HG03520 (cell line): ENCODE measurements around the gene NYAP2.

Source experiments
- ATAC-seq: cut with Tn5 transposase; IDR thresholded peaks from one replicate; pipeline ENCODE4 v1.9.1; 2021; ENCODE audit warnings: mild to moderate bottlenecking, moderate library complexity; ENCODE audit not compliant: unreplicated experiment

The NYAP2 gene

GRCh38 chr2:225543626-225544025 lies 144.1 kb downstream of the NYAP2 start:
- ATAC-seq: no peak

DNA sequence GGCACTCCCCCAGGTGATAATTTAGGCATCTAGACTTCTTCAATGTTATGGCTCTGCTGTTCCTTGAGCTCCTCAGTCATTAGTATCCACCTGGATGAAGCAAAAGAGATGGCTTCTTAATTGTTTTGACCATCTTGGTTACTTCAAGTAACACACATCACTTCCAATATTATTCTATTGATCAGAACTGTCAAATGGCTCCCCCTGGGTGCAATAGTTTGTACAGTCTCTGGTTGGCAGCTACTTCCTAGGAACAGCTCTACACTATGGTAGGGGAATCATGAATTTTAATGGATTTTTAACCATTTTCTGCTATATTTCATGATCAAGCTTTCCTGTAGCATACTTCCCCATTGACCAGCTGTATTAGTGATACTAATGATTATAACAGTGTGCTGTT lies 157.0 kb downstream of the NYAP2 start:
- no peak for ATAC-seq

DNA sequence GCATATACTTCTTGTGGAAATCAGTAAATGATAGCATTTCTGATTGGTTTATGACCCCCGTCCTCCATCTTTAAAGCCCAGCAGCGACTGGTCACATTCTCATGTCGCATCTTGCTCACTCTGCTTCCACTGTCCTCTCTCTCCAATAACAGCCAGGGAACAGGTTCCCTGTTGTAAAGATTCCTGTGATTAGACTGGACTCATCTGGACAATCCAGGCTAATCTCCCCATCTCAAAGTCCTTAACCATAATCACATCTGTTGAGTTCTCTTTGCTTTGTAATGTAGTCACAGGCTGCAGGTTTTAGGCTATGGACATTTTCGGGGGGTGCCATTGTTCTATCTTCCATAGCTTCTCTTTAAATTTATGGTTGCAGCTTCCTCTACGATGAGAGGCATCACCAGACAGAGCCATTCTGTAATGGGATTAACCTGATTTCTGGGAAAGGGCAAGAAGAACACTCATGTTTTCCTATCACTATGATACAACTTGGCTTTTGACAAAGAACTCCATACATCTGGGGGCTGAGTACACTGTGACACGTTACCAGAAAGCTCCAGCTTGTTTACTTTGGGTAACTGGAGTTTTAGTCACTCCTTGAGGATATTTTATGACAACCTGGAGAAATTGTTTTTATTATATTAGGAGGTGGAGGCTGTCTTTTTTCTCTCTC lies 159.0 kb downstream of the NYAP2 start:
- ATAC-seq: no peak

DNA sequence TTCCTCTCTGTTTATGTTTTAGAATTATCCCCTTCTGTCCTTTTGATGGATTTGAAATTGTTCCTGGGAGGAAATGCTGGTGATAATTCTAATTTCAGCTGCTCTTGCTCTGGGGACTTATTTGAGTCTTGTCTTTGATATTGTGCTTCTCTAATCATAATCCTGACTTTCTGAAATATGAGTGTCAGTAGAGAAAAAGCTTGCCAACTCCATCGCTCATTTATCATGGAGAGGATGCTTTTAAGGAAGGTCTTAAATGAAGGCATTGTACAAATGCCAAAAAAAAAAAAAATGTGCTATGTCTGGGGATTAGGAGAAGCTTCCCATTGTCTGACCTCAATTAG lies 159.5 kb downstream of the NYAP2 start:
- ATAC-seq: no peak

DNA sequence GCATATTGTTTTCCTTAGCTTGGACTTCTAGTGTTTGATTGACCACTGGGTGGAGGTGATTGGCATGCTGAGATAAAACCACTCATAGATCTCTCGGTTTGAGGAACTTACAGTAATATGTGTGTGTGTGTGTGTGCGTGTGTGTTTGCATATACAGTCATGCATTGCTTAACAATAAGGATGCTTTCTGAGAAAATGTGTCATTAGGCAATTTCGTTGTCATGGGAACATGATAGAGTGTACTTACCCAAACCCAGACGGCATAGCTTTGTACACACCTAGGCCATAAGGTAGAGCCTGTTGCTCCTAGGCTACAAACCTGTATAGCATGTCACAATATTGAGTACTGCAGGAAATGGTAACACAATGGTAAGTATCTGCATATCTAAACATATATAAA lies 167.3 kb downstream of the NYAP2 start:
- no peak for ATAC-seq

- no peak for ATAC-seq
Measured at GRCh38 chr2:225569995-225570394, 170.5 kb downstream of the NYAP2 start.

- no peak for ATAC-seq
Measured at GRCh38 chr2:225573603-225574002, 174.1 kb downstream of the NYAP2 start.

DNA sequence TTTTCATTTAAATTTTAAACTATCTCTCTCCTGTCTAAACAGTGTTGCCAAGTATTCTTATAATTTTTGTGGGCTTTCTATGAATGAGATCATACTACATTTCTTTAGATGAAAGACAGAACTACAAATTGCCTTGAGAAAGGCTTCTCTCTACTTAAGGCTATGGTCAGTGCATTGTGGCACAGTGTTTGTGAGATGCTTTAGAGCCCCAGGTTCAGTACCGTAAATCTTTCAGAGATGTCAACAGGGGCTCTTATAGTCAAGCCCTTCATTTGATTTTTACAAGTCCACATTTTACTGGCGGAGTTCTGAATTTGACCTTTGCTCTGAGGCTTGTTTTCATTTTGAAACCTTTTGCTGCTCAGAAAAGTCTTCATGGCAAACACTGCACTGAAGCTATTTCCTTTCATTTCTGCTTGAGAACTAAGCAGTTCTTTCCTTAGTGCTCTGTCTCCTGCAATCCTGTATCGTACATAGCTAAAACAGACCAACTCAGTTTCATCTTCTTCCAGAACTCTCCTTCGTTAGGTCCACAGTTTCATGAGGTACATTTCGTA lies 175.2 kb downstream of the NYAP2 start:
- no peak for ATAC-seq

GRCh38 chr2:225581135-225581534 lies 181.6 kb downstream of the NYAP2 start:
- no peak for ATAC-seq

GRCh38 chr2:225581906-225582305 lies 182.4 kb downstream of the NYAP2 start:
- no peak for ATAC-seq

GRCh38 chr2:225582355-225583116 lies 183.0 kb downstream of the NYAP2 start:
- ATAC-seq: no peak

DNA sequence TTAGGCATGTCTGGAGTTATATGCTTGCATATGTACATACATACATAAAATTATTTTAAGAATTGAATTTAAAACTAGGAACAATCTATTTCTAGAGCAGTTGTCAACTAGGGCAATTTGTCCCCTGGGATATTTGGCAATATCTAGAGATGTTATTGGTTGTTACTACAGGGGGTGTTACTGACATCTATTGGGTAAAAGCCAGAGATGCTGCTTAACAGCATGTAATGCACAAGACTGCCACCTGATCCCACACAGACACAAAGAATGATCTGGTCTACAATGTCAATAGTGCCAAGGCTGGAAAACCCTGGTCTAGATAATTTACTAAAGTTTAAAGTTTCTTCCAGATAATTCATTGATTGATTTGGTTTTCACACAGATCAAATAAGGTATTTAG lies 185.3 kb downstream of the NYAP2 start:
- no peak for ATAC-seq

DNA sequence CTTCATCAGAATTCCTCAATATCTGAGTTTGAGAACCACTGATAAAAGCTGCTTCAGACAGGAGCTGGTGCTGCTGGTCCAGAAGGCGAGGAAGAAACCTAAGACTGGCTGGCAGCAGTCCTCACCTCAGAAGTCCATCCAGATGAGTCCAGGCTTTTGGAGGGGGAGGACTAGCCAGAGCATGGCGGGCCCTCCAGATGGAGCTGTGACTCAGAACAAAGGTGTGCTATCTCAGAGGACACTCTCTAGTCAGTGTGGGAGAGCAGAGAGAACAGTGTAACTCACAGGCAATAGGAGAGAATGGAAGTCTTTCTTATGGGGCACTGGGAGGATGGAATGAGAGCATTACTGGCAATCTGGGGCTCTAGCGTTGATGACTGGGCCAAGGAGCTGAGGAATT lies 191.4 kb downstream of the NYAP2 start:
- no peak for ATAC-seq

DNA sequence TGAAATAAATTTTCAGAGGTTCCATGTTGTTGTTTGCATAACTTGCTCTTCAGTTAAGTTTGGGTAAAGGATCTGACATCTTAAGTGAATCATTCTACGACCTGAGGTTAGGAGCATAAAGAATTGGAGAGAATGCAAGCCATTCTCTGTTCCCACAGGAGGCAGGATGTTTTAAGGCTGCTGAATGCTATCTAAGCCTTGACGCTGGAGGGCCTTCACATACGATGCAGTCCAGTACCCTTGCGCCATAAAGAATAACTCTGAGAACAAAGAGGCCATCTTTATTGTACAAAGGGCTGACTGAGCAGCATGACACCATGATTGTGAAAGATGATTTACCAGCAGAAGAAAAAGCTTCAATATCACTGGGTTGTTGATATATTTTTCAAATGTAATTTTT lies 198.4 kb downstream of the NYAP2 start:
- no peak for ATAC-seq

DNA sequence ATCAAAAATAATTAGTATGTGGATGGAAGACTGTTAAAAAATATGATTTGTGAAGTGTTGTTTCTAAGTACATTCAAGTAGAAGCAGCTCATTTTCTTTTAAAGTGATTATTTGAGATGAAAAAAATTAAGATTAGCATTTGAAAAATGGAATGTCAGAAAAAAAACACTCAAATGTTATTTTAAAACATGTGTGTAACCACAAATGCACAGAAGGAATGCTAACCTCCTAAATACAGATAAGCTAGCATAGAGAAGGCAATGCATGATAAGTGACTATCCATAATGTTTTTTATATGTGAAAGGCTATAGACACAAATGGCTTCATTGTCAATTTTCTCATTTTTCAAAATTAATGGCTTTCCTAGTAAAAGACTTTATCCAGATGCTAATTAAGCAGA lies 198.9 kb downstream of the NYAP2 start:
- ATAC-seq: no peak

- ATAC-seq: no peak
Measured at GRCh38 chr2:225598897-225599296, 199.4 kb downstream of the NYAP2 start.

DNA sequence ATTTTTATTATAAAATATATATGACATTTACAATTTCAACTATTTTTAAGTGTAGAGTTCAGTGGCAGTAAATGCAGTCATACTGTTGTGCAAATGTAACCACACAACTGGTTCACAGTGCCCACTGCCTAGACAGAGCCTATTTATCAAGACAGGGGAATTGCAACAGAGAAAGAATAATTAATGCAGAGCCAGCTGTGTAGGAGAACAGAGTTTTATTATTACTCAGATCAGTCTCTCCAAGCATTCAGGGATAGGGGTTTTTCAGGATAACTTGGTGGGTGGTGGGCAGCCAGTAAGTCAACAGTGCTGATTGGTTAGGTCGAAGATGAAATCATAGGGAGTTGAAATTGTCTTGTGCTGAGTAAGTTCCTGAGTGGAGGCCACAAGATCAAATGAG lies 200.3 kb downstream of the NYAP2 start:
- no peak for ATAC-seq

DNA sequence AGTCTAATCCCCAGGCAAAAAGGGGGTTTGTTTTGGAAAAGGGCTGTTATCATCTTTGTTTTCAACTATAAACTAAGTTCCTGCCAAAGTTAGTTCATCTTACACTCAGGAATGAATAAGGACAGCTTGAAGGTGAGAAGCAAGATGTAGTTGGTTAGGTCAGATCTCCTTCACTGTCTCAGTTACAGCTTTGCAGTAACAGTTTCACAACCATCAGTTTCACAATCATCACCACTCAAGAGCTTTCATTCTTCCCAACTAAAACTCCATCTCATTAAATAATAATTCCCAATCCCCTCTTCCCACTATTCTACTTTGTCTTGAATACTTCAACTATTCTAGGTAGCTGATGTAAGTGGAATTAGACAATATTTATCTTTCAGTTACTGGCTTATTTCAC lies 200.9 kb downstream of the NYAP2 start:
- ATAC-seq: no peak

GRCh38 chr2:225600865-225601264 lies 201.4 kb downstream of the NYAP2 start:
- ATAC-seq: no peak

- no peak for ATAC-seq
Measured at GRCh38 chr2:225602205-225602604, 202.7 kb downstream of the NYAP2 start.

DNA sequence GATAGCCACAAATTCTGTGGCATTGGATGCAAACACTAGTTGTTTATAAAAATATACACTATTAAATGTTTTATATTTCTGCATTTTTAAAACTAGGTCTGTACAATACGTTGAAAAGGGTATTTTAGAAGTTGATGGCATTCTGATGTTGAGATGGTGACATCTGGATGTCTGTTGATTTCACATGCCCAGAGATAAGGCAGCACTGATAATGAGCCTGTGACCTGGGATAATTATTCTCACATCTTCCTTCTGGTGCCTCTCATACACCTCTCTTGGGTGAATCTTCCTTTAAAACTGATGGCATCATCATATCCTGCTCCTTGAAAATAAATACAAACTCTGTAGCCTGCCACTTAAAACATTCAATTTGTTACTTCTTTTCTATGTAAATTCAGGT lies 208.6 kb downstream of the NYAP2 start:
- ATAC-seq: no peak

DNA sequence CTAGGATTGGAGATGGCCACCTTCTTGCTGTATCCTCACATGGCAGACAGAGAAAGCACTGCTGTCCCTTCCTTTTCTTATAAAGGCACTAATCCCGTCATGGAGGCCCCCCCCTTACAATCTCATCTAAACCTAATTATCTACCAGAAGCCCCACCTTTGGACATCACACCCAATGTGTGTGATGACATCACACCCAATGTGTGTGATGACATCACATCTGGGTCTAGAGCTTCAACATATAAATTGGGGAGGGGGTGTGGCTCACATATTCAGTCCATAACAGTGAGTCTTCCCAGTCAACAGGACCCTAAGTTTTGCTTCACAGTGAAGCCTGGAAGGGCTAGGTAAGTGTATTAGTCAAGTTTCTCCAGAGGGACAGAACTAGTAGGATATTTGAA lies 213.1 kb downstream of the NYAP2 start:
- no peak for ATAC-seq
